Endothelial cell of hepatic sinusoid (primary cell): ENCODE data around the gene AFF3.

ENCODE experiments used
- in situ Hi-C: cut with HindIII; loops from 2 replicates; pipeline ENCODE4 v1.10.0; 2017; ENCODE audit warnings: low sequenced_read_pairs

AFF3 gene

GRCh38 chr2:100073110-100073509 is 69.3 kb downstream of the AFF3 start:
- in situ Hi-C loops: no loop called here

- in situ Hi-C loops: no loop called here
Observed at GRCh38 chr2:100072503-100072902, 69.9 kb downstream of the AFF3 start.

GRCh38 chr2:100071335-100072043 is 70.9 kb downstream of the AFF3 start:
- in situ Hi-C loops: no loop called here

DNA sequence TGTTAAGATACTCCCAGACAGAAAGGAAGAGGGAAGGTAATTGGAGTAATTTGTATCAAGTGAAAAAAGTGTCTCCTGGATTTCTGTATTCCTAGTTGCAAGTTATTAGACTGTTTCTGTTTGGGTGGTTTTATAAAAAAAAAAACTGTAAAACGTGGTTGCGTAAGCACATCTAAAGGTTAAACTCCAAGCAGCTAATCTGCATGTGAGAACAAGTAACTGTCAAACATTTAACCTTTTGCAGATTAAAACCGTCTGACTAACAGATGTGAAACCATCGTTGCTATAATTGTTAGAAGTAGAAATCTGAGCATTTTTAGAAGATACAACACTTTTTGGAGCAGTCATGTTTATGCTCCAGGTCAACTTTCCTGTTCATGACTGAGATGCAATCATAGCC is 72.3 kb downstream of the AFF3 start:
- in situ Hi-C loops: no loop called here

- in situ Hi-C loops: no loop called here
Observed at GRCh38 chr2:100068395-100068794, 74.0 kb downstream of the AFF3 start.

DNA sequence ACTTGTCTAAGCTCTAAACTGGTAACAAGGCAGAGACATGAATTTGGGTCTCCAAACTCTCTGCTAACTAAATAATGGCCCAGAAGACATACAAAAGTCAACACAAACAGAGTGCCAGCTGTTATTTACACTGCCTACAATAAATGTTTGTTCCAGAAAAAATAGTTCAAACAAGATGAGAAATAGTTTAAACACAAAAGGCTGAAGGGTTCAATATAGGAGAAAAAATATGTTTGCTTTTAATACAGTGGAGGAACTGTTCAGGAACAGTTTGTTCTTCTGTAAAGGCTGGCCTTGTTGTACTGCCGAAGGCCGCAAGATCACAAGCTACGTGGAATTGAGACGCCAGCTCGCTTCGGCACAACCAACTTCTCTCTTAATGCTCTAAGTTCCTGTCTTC is 74.6 kb downstream of the AFF3 start:
- in situ Hi-C loops: no loop called here

DNA sequence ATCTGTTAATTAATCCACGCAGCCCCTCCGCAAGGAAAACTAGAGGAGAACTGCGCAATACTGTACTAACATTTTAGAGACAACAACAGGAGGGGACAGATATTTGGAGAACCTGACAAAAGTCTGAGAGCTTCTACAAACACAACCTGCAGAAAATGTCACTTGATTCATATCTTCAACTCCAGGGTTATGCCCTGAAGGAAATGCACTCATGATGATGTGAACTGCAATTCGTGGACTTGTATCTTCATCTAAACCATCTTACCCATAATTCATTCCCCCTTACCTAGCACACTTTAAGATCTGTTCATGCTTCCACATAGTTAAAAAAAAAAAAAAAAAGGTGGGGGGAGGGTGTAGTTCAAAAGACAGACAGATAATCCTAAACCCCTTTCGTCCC is 75.5 kb downstream of the AFF3 start:
- in situ Hi-C loops: no loop called here

DNA sequence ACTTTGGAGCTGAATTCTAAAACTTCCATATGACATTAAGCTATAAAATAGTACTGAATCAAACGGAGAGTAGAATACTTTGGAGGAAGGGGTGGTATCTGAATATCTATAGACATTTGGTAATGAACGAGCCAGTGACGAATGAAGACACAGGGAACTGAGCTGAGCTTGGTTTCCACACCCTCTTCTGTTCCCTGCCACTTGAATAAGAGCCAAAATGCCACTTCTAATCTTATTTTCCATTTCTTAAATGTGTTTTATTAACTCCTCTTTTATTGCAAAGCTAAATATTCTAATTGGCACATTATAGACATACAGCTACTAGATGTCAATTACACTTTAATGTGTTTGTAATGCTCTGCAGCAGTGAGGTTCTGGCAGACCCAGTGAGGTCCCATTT is 76.1 kb downstream of the AFF3 start:
- in situ Hi-C loops: no loop called here

GRCh38 chr2:100064592-100065428 is 77.6 kb downstream of the AFF3 start:
- in situ Hi-C loops: no loop called here

DNA sequence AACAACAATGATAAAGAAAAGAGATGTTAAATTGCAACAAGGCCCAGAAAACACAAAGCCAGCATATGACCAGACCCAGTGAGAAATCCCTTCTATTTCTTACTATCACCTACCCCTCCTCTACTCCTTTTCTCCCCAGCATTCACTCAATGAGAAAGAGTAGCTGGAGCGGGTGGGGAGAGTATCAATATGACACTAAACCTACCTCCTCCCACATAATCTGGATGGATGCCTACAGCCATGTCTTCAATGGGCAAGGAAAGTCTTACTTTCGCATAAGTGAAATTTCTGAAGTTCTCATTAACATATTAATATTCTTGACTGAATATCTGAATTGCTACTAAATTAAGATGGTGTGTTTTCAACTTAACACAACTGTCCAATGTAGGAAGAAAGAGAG is 78.2 kb downstream of the AFF3 start:
- in situ Hi-C loops: no loop called here

GRCh38 chr2:100063459-100063953 is 78.9 kb downstream of the AFF3 start:
- in situ Hi-C loops: no loop called here

DNA sequence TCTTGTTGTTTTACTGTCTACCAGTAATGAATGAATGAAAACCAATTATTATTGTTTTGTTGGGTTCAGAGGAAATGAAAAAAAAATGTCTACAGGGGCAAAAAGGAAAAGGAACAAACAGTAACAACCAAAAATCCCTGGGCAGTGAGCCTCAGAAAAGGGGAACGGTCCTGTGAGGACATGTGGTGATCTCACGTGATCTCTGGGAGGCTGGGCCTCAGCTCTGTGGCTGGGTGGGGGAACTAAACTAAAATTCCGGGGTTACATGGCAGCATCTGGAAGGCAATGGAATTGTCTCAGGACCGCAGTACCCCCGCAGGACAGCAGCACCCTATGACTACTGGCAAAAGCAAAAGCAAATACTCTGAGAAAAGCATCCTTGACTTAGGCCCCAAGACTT is 80.1 kb downstream of the AFF3 start:
- in situ Hi-C loops: no loop called here

DNA sequence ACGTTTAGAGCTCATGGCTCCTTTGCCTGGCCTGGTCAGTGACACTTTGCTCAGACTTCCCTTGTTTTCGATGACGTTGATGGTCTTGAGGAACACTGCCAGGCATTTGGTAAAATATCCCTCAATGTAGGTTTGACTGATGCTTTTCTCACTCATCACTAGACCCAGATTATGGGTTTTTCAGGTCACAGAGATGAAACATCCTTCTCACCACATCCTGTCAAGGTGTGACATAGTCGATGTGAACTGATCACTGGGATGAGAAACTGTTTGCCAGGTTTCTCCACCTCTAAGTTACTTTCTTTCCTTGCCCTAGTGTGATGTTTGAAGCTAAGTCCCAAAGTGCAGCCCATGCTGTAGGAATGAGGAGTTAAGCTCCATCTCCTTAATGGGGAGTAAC is 81.5 kb downstream of the AFF3 start:
- in situ Hi-C loops: no loop called here

DNA sequence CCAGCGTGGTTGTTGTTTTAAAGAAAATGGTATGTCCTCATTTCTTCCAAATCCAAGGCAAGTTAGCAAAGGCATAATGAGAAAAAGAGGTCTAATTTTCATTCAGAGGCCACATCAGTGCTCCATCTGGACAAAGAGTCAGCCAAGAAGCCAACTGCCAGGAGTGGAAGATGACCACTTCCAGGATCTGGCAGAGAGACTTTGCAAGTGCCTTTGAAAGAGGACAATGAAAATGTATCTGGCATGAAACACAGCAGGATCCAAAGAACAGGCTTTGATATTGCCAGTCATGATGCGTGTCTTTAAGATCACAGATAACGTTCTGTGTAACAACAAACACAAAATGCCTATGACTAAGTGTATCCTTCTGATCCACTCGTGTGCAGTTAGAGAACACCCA is 82.8 kb downstream of the AFF3 start:
- in situ Hi-C loops: no loop called here

DNA sequence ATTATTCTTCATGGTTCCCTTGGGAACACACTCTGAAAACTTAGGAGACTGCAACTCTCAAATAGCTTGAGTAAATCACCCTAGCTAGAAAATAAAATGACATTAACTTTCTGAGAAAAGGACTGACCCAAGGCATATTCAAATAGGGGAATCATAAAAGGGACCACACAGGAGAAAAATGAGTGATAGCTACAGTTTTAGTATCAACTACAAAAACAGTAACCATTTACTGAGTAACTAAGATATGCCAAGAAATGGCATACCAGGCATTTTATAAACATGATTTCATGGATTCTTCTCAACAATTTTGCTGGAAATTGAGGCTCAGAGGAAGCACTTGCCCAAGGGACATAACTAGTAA is 84.5 kb downstream of the AFF3 start:
- in situ Hi-C loops: no loop called here

- in situ Hi-C loops: no loop called here
Observed at GRCh38 chr2:100054426-100054825, 88.0 kb downstream of the AFF3 start.

DNA sequence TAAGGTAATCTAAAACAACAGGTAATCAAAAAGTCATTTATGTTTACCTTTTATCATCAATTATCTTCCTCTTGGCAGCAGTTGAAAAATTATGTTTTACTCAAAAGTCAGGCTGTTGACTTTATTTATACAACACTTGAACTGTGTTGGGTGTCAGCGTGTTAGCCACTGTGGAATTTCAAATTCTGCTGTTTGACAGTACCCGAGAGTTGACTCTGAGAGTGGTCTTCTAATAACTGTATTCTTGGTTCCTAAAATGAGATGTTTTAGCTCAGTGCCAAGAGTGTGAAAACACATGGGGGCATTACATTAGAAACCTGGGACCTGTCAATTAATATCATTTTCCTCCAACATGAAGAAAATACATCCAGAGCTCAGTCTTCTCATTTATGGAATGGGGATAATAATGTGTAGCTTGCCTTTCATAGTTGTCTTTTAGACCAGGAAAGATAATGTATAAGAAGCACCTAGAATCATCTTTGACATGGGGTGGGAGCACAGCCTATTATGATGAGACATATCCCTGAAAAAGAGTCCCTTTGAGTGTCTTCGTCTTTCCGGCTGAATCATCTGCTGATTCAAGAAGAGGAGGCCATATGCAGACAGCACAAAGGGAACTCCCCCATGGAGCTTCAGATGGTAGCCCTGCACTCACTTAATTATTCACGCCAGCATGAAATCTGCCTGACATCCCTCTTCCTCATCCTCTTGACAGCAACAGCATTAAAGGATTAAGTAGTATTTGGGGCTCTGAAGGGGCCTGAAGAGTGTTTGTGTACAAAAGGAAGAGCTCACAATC is 89.1 kb downstream of the AFF3 start:
- in situ Hi-C loops: no loop called here

DNA sequence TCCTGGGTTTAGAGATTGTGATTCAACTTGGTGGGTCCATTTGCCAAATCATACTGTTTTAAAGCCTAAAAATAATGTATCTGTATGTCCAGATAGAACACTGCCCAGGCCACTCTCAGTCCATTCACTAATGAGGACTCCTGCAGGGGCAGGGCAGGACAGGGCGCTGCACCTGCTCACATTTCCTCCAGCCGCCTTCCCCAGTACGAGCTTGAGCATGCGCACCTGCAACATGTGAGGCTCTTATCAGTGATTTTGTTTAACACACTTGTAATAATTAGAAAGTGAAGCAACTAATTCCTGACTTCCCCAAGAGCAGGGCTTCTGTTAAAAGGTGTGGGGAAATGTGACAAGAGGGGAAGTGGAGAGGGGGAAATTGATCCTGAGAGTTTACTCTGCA is 89.7 kb downstream of the AFF3 start:
- in situ Hi-C loops: no loop called here

DNA sequence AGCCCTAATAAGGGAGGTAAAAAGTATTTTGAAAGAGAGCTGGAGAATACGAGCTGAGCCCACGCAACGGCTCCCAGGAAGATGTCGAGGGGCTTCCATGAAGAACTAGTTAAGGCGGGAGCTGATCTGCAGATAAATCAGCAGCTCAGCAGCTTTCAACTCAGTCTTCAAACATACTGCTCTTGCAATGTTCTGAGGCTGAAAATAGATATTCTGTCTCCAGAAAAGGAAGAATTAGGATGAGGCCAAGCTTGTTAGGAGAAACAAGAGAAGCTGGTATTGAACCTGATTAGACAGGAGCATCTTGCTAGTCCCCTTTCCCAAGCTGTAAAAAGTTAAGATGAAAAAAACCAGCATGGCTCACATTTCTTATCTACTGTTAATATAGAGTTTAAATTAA is 91.1 kb downstream of the AFF3 start:
- in situ Hi-C loops: no loop called here

DNA sequence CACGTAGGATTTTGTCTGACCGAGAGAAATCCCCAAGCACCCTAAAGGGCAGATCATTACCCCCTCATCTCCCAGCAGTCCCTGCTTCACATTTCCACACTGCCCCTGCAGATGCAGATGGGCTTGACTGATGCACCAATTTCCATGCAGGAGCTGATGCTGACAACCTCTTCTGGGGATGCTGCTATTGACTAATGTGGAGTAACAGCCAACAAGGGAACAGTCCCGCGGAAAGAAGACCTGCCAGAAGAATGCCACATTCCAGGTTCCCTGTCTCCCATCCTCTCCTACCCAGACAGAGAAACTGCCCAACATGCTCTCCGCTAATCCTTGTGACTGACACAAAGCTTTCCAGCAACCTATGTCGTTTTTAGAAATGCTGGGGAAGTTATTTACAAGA is 91.7 kb downstream of the AFF3 start:
- in situ Hi-C loops: no loop called here
